HUDEP-2 (cell line): ENCODE results near the gene RFC2.

Source experiments
- DNase-seq, 76 experiments: peaks; one replicate each; lab custom pipeline; 2025; ENCODE audit not compliant: unreplicated experiment in 76 of 76; lab: John Stamatoyannopoulos, UW

The RFC2 gene

GRCh38 chr7:74194686-74195085 is 59.5 kb downstream of the RFC2 start:
- DNase-seq: no peak

GRCh38 chr7:74193913-74194312 is 60.3 kb downstream of the RFC2 start:
- no peak for DNase-seq

GRCh38 chr7:74193054-74193453 is 61.1 kb downstream of the RFC2 start:
- no peak for DNase-seq

- DNase-seq: no peak
Observed at GRCh38 chr7:74191231-74191630, 63.0 kb downstream of the RFC2 start.

DNA sequence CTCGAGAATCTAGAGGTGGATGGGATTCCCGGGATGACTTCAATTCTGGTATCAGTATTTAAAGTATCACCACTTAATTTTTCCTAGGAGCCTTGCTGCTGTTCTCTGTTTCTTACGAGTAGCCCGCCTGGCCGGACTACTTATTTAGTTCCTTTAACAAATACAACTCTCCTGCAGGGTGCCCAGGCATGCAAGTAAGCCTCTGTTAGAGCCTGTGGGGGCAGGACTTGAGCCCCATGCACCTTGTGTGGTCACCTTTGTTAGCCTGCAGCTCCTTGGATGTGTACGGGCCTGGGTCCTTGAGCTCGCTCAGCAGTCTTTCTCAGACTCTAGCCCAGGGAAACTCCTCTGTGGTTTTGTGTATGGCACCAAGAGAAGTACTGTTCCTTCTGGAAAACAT is 63.9 kb downstream of the RFC2 start:
- DNase-seq: no peak

DNA sequence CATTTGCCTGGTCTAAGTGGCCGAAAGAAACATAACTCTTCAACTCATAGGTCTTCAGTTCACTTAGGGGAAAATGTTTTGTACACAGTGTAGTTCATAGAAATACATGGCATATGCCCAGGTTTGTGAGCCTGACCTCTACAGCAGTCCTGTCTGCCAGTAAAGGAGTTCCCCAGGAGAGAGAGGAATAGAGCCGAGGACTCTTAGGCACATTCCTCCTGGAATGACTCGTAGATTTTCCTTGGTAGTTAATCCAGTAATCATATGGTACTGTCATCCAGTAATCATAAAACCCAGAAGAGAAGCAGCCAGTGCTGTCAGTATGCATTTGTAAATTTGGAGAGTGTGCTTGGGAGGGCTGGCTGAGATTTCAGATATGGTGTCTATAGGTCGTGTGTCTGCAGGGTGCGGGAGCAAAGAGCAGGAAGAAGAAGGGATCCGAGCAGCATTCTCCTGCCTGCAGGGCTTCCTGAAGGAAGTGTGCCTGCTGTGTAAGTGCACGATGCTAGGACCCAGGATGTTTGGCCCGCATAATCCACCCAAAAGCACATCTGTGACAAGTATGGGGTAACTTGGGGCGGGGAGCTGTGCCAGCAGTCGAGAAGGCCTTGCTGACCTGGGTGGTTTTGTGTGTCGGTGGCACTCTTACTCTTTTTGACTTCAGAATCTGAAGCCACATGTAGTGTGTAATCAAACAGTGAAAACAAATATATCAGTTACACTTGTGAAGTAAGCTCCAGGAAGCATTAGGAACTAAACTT is 66.1 kb downstream of the RFC2 start:
- DNase-seq: no peak

- DNase-seq: no peak
Observed at GRCh38 chr7:74185636-74186035, 68.6 kb downstream of the RFC2 start.

DNA sequence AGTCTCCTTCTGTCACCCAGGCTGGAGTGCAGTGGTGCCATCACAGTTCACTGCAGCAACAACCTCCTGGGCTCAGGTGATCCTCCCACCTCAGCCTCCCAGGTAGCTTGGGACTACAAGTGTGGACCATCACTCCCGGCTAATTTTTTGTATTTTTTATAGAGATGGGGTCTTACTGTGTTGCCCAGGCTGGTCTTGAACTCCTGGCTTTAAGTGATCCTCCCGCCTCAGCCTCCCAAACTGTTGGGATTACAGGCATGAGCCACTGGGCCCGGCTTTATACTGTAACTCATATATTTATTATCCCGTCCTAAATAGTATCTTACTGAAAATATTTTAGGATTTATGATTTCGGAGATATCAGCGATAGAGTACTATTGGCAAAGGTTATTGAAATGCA is 69.2 kb downstream of the RFC2 start:
- DNase-seq: no peak

- peak in 4 of 76 experiments; percentile 2 to 23 (median 16) for DNase-seq
Observed at GRCh38 chr7:74183653-74184450, 70.3 kb downstream of the RFC2 start.

GRCh38 chr7:74183142-74183541 is 71.1 kb downstream of the RFC2 start:
- no peak for DNase-seq

DNA sequence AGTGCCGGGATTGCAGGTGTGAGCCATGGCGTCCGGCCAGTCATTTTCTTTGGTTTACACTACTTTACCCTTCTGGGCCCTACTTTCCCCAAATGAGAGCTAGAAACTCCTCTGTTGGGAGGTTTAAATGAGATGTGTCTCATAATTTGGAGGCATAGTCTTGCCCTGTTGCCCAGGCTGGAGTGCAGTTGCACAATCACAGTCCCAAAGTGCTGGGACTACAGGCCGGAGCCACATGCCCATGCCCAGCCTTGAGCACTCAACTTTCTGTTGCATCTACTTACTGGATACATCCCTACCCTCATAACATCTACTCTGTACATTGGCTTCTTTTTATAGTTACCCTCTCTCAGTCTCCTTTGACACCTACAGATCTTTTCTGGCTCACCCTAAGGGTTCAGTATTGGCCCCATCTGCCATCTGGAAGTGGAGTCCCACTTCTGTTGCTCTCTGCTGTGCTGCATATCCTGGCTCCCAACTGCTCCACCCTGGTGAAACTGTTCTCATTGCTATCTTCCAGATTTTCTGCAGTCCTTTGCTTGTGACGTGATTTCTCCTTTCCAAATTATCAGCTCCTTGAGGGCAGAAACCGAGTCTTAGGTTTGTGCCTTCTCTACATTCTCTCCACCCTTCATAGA is 71.6 kb downstream of the RFC2 start:
- no peak for DNase-seq

DNA sequence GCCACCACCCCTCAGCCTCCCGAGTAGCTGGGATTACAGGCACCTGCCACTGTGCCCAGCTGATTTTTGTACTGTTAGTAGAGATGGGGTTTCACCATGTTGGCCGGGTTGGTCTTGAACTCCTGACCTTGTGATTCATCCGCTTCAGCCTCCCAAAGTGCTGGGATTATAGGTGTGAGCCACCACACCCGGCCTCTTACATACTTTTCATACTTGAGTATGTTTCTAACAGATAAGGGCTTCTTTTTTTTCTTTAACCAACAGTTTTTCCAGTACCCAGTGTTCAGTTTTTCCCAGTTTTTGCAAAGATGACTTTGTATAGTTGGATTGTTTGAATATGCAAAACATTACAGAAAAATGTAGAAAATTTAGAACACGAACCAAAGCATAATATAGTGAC is 72.4 kb downstream of the RFC2 start:
- DNase-seq: no peak
